Panc1 (cell line): Measurements from ENCODE around the gene FAM76A. TPM values are rescaled to one million over a fixed set of nuclear protein-coding genes. Genes with fewer than 3 reads are reported as not detected.

ENCODE experiments used
- ATAC-seq: fragments of 200-7000 bp; cut with Tn5 transposase; 2 replicates; pipeline ENCODE4 v1.9.1; 2020; ENCODE audit warnings: mild to moderate bottlenecking, moderate library complexity
- BruUV-seq: library from RNA; stranded (reverse); fragments of 400-500 nt; replicated peaks from 2 replicates; lab custom pipeline; 2021; lab: Mats Ljungman, UMichigan
- CTCF ChIA-PET: fragments of 300-600 bp; sonication (Branson Sonifier 250); formaldehyde crosslinking; loops from one replicate; lab custom pipeline; 2022; ENCODE audit warnings: antibody characterized with exemption; lab: Charles Lee
- POLR2A ChIA-PET: fragments of 300-600 bp; sonication (Branson Sonifier 250); formaldehyde crosslinking; loops from one replicate; lab custom pipeline; 2022; ENCODE audit warnings: antibody characterized with exemption; lab: Charles Lee
- DNase-seq: peaks from one replicate; pipeline ENCODE4 v3.0.0-alpha.2; 2010; ENCODE audit warnings: low read depth, low spot score
- H3K27ac ChIP-seq: 2 replicates; pipeline ENCODE4 v1.5.1; 2011; ENCODE audit warnings: mild to moderate bottlenecking, low read length, inconsistent platforms
- H3K27me3 ChIP-seq: fragments of 200-500 bp; sonication (Bioruptor generic); 2 replicates; pipeline ENCODE4 v1.6.0; 2014; ENCODE audit warnings: low read length, inconsistent platforms; ENCODE audit not compliant: control insufficient read depth, insufficient read depth
- H3K36me3 ChIP-seq: fragments of 200-500 bp; sonication (Bioruptor generic); 2 replicates; pipeline ENCODE4 v1.5.1; 2014; ENCODE audit warnings: inconsistent platforms, mild to moderate bottlenecking, low read length, moderate library complexity; ENCODE audit not compliant: control insufficient read depth, insufficient read depth
- H3K4me1 ChIP-seq: 2 replicates; pipeline ENCODE4 v1.5.1; 2011; ENCODE audit warnings: inconsistent platforms, mild to moderate bottlenecking, low read length, moderate library complexity; ENCODE audit not compliant: control insufficient read depth, insufficient read depth
- H3K4me3 ChIP-seq, 2 experiments: 2 replicates each; pipeline ENCODE4 v1.5.1; 2011 to 2012; ENCODE audit warnings: low read depth in 2 of 2, low read length in 2 of 2, mild to moderate bottlenecking in 2 of 2, inconsistent platforms in 1 of 2, moderate library complexity in 1 of 2
- H3K9me3 ChIP-seq: fragments of 200-500 bp; sonication (Bioruptor generic); 2 replicates; pipeline ENCODE4 v1.5.1; 2014; ENCODE audit warnings: low read depth, mild to moderate bottlenecking, inconsistent platforms, low read length, moderate library complexity; ENCODE audit not compliant: control insufficient read depth, insufficient read depth
- POLR2AphosphoS5 ChIP-seq: IDR thresholded peaks from 2 replicates; pipeline ENCODE4 v1.6.1; 2012; ENCODE audit warnings: mild to moderate bottlenecking, low read depth, low read length, moderate library complexity
- SIN3A ChIP-seq: IDR thresholded peaks from 2 replicates; pipeline ENCODE4 v1.6.1; 2012; ENCODE audit warnings: low read depth, mild to moderate bottlenecking, low read length, moderate library complexity, borderline replicate concordance; ENCODE audit not compliant: insufficient read depth
- TCF7L2 ChIP-seq: IDR thresholded peaks from 2 replicates; pipeline ENCODE4 v1.6.1; 2011; ENCODE audit warnings: mild to moderate bottlenecking, low read depth, low read length, inconsistent platforms
- in situ Hi-C: cut with HindIII; loops from 2 replicates; pipeline ENCODE4 v1.10.0; 2016; ENCODE audit warnings: low sequenced_read_pairs, low pct_unique_long_range_greater_than_20kb
- intact Hi-C: fragments of 100-400 bp; cut with micrococcal nuclease; formaldehyde crosslinking; loops from one replicate; pipeline ENCODE4 v1.10.0; 2022; ENCODE audit not compliant: unreplicated experiment
- total RNA-seq: library from RNA; stranded (reverse); gene quantifications from one replicate; pipeline ENCODE4 v1.2.1, GENCODE V29; 2021; ENCODE audit not compliant: unreplicated experiment
- TF ChIP-seq, protein P1 (sequence below): fragments of 450-650 bp; IDR thresholded peaks from 2 replicates; pipeline ENCODE4 v1.5.1; 2017; ENCODE audit warnings: mild to moderate bottlenecking
- TF ChIP-seq, protein P2 (sequence below), 2 experiments: IDR thresholded peaks; 2 replicates each; pipeline ENCODE4 v1.6.1; 2011 to 2012; ENCODE audit warnings: low read depth in 2 of 2, control low read depth in 1 of 2, low read length in 1 of 2, mild to moderate bottlenecking in 1 of 2, moderate library complexity in 1 of 2; ENCODE audit not compliant: insufficient read depth in 1 of 2

Gene FAM76A
- total RNA-seq, 1 experiment from 2014 or later: 15.4 TPM

DNA sequence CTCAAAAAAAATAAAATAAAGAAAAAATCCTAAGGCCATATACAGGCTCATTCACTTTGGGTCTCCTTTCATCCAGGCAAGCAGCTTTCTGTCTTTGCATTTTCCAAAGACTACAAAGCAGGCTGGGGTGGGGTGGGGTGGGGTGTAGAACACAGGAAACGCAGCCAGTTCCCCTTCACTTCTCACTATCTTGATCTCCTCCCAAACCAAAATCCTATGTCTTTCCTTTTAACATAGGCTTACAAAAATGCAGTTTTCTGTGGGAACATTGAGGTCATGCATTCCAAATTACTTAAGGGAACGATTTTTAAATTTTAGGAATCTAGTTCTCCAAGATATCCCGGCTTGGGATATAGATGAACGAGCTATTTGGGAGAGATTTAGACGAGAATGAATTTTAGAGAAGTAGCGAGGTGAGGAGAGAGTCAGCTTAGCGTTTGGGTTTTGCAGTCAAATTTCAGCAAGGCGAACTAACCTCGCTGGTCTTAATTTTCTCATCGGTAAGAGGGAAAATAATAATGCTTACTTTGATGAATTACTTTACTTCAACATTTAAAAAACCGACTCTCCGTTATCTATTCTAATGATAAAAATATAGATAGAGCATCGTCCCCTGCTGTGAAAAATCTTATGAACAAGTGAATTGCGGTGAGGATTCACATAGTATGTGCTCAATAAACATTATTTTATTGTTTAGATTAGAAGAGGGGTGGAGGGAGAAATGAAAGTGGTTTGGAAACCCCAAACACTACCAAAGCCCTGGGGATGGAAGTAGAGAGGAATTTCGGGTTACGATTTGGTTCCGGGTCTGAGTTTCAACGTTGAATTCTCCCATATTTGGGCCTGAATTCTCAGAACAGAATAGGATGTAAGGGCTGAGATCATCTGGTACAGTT is 46.5 kb downstream of the FAM76A start:
- Histone ChIP-seq H3K4me1 (peaks cover 6% of the 10 kb centered on the region; the same call in 1 of the 2 replicates), H3K36me3 (no peaks in the 10 kb centered on the region; the same call in 1 of the 2 replicates), H3K27ac (peak overlapping the region; percentile 78), H3K4me3 (peak overlapping the region; percentile 84 to 88), H3K9me3 (no peaks in the 10 kb centered on the region), H3K27me3 (no peaks in the 10 kb centered on the region)
- no peak; the same call in 1 of the 2 replicates for ATAC-seq
- CTCF ChIA-PET: interaction anchor here (0.7 to 1.5 kb wide), 3 partner anchors 47 to 103 kb away, joined by 4 to 7 read pairs (median 6); partner anchors contain the start of gene FAM76A
- POLR2A ChIA-PET: interaction anchor here (0.5 to 1.1 kb wide), 8 partner anchors 12 to 1384 kb away, joined by 3 to 9 read pairs (median 5); partner anchors contain the start of gene FAM76A
- BruUV-seq: no TSS peak
- DNase-seq: no peak
- in situ Hi-C loops: no loop called here
- TF ChIP-seq, protein P1, sequence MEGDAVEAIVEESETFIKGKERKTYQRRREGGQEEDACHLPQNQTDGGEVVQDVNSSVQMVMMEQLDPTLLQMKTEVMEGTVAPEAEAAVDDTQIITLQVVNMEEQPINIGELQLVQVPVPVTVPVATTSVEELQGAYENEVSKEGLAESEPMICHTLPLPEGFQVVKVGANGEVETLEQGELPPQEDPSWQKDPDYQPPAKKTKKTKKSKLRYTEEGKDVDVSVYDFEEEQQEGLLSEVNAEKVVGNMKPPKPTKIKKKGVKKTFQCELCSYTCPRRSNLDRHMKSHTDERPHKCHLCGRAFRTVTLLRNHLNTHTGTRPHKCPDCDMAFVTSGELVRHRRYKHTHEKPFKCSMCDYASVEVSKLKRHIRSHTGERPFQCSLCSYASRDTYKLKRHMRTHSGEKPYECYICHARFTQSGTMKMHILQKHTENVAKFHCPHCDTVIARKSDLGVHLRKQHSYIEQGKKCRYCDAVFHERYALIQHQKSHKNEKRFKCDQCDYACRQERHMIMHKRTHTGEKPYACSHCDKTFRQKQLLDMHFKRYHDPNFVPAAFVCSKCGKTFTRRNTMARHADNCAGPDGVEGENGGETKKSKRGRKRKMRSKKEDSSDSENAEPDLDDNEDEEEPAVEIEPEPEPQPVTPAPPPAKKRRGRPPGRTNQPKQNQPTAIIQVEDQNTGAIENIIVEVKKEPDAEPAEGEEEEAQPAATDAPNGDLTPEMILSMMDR: no peak
- TF ChIP-seq, protein P2, sequence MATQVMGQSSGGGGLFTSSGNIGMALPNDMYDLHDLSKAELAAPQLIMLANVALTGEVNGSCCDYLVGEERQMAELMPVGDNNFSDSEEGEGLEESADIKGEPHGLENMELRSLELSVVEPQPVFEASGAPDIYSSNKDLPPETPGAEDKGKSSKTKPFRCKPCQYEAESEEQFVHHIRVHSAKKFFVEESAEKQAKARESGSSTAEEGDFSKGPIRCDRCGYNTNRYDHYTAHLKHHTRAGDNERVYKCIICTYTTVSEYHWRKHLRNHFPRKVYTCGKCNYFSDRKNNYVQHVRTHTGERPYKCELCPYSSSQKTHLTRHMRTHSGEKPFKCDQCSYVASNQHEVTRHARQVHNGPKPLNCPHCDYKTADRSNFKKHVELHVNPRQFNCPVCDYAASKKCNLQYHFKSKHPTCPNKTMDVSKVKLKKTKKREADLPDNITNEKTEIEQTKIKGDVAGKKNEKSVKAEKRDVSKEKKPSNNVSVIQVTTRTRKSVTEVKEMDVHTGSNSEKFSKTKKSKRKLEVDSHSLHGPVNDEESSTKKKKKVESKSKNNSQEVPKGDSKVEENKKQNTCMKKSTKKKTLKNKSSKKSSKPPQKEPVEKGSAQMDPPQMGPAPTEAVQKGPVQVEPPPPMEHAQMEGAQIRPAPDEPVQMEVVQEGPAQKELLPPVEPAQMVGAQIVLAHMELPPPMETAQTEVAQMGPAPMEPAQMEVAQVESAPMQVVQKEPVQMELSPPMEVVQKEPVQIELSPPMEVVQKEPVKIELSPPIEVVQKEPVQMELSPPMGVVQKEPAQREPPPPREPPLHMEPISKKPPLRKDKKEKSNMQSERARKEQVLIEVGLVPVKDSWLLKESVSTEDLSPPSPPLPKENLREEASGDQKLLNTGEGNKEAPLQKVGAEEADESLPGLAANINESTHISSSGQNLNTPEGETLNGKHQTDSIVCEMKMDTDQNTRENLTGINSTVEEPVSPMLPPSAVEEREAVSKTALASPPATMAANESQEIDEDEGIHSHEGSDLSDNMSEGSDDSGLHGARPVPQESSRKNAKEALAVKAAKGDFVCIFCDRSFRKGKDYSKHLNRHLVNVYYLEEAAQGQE (IDR thresholded peaks at IDR 0.05; ENCODE audit: insufficient read depth in 1 of 2, low read depth in 2 of 2, low read length in 1 of 2): no peak
- TF ChIP-seq SIN3A: no peak
- no peak for TF ChIP-seq POLR2AphosphoS5
- no peak for TF ChIP-seq TCF7L2
- intact Hi-C loops: no loop called here

DNA sequence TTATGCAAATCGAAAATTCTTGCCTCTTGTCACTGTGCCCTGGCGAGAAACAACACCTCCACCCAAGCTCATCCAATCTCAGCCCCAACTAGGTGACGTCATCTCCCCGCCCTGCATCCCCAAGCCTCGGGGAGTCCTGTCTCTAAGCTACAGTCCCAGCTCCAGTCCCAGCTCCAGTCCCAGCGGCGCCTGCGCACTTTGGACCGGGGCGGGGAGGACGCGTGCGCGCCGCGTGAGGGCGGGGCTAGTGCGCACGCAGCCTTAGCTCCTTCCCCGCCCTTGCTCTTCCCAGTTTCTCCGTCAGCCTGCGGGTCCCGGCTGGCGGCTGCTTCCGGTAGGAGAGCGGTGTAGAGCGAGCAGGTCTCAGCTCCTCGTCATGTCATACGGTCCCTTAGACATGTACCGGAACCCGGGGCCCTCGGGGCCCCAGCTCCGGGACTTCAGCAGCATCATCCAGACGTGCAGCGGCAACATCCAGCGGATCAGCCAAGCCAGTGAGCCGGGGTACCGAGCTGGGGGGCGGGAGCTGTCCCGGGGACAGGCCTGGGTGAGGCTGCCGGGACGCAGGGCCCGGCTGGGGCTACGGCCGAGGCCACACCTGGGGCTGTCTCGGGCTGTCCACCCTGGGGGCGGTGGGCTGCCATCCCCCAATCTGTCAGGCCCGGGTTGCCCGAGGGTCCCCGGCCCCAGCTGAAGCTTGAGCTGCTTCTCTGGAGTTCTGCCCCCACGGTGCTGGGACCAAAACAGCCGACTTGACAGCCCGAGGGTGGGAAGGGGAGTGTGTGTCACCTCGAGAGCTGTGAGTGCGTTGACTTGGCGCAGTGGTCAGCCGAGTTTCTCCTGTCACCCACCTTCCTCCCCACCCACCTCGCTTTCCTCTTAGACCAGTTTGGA is 47.4 kb downstream of the FAM76A start, which contains the start of gene STX12:
TSS of gene STX12 (plus strand) at position 288 of the 894 bp plus-strand sequence. CDS start at position 377, 89 bp downstream.
- no TSS peak for BruUV-seq

More for the DNA sequence above, 47.4 kb downstream of the FAM76A start, which contains the start of gene STX12:
- H3K27me3 ChIP-seq: no peaks in the 10 kb centered on the region
- H3K9me3 ChIP-seq: no peaks in the 10 kb centered on the region
- ChIA-PET CTCF (interaction anchor here (0.6 to 1.5 kb wide), 4 partner anchors 9 to 104 kb away, joined by 3 to 7 read pairs (median 5); partner anchors contain the start of gene FAM76A), POLR2A (interaction anchor here (0.6 to 1.1 kb wide), 4 partner anchors 13 to 387 kb away, joined by 3 to 5 read pairs (median 4); partner anchors contain the start of gene FAM76A)
- H3K4me3 ChIP-seq: peak within 1 kb of the TSS; percentile 84 to 88
- peaks cover 6% of the 10 kb centered on the region; the same call in 1 of the 2 replicates for H3K4me1 ChIP-seq
- intact Hi-C loops (no loop called here), in situ Hi-C loops (no loop called here)
- peak; percentile 98 for DNase-seq
- H3K36me3 ChIP-seq: no peaks in the 10 kb centered on the region; the same call in 1 of the 2 replicates
- TF ChIP-seq, protein P1: no peak
- TF ChIP-seq SIN3A: peak; percentile 53; the same call in 1 of the 2 replicates
- TF ChIP-seq POLR2AphosphoS5: peak; percentile 93
- peak; percentile 99 for ATAC-seq
- peak within 1 kb of the TSS; percentile 83 for H3K27ac ChIP-seq
